H9 (cell line): ENCODE results near the gene TMEM233. TPM values are rescaled to one million over a fixed set of nuclear protein-coding genes. Genes with fewer than 3 reads are reported as not detected.
A peak's percentile ranks its signal among the peaks of the same experiment; 100 is the strongest.

Source experiments
- DNase-seq: peaks from one replicate; pipeline ENCODE4 v3.0.0-alpha.2; 2017
- H2AFZ ChIP-seq: one replicate; pipeline ENCODE4 v1.6.1; 2013; ENCODE audit warnings: mild to moderate bottlenecking, low read length, control low read depth, moderate library complexity
- H2AK5ac ChIP-seq: 2 replicates; pipeline ENCODE4 v1.6.1; 2013; ENCODE audit warnings: low read length, control low read depth, mixed read lengths; ENCODE audit not compliant: insufficient read length
- H2BK120ac ChIP-seq: one replicate; pipeline ENCODE4 v1.6.1; 2013; ENCODE audit warnings: low read depth, mild to moderate bottlenecking, low read length, control low read depth, inconsistent platforms; ENCODE audit not compliant: poor library complexity, severe bottlenecking
- H2BK12ac ChIP-seq: 2 replicates; pipeline ENCODE4 v1.6.1; 2013; ENCODE audit warnings: low read length, control low read depth, mixed read lengths, low read depth; ENCODE audit not compliant: insufficient read length
- H2BK15ac ChIP-seq: 2 replicates; pipeline ENCODE4 v1.6.1; 2013; ENCODE audit warnings: low read depth, low read length, control low read depth
- H2BK20ac ChIP-seq: one replicate; pipeline ENCODE4 v1.6.1; 2013; ENCODE audit warnings: low read depth, mild to moderate bottlenecking, low read length, control low read depth, inconsistent platforms; ENCODE audit not compliant: poor library complexity, severe bottlenecking
- H2BK5ac ChIP-seq: 2 replicates; pipeline ENCODE4 v1.6.1; 2013; ENCODE audit warnings: low read length, control low read depth, mixed read lengths; ENCODE audit not compliant: insufficient read length
- H3K14ac ChIP-seq: 2 replicates; pipeline ENCODE4 v1.6.1; 2013; ENCODE audit warnings: low read length, control low read depth; ENCODE audit not compliant: insufficient read depth
- H3K18ac ChIP-seq: 2 replicates; pipeline ENCODE4 v1.6.1; 2013; ENCODE audit warnings: low read depth, mild to moderate bottlenecking, mixed read lengths, low read length, control low read depth; ENCODE audit not compliant: insufficient read length
- H3K23ac ChIP-seq: 2 replicates; pipeline ENCODE4 v1.6.1; 2013; ENCODE audit warnings: low read length, control low read depth, mixed read lengths, low read depth; ENCODE audit not compliant: insufficient read length
- H3K23me2 ChIP-seq: 2 replicates; pipeline ENCODE4 v1.6.1; 2013; ENCODE audit warnings: low read depth, mild to moderate bottlenecking, mixed read lengths, low read length, control low read depth; ENCODE audit not compliant: insufficient read length, poor library complexity, severe bottlenecking
- H3K27ac ChIP-seq: 2 replicates; pipeline ENCODE4 v1.5.1; 2013; ENCODE audit warnings: low read length, control low read depth, mixed read lengths, low read depth; ENCODE audit not compliant: insufficient read length
- H3K27me3 ChIP-seq: 2 replicates; pipeline ENCODE4 v1.6.1; 2013; ENCODE audit warnings: low read length, control low read depth, inconsistent platforms; ENCODE audit not compliant: insufficient read depth
- H3K4ac ChIP-seq: 2 replicates; pipeline ENCODE4 v1.6.1; 2013; ENCODE audit warnings: low read depth, mild to moderate bottlenecking, control low read depth, inconsistent platforms, low read length, moderate library complexity
- H3K4me1 ChIP-seq: 2 replicates; pipeline ENCODE4 v1.6.1; 2013; ENCODE audit warnings: low read length, control low read depth, inconsistent platforms; ENCODE audit not compliant: insufficient read depth
- H3K4me2 ChIP-seq: 2 replicates; pipeline ENCODE4 v1.6.1; 2013; ENCODE audit warnings: low read length, control low read depth, mixed read lengths; ENCODE audit not compliant: insufficient read length, insufficient read depth
- H3K56ac ChIP-seq: 2 replicates; pipeline ENCODE4 v1.6.1; 2013; ENCODE audit warnings: low read depth, mild to moderate bottlenecking, mixed read lengths, low read length, control low read depth; ENCODE audit not compliant: insufficient read length
- H3K79me1 ChIP-seq: 2 replicates; pipeline ENCODE4 v1.6.1; 2013; ENCODE audit warnings: low read depth, mild to moderate bottlenecking, moderate library complexity, low read length, control low read depth, inconsistent platforms; ENCODE audit not compliant: insufficient read depth, poor library complexity, severe bottlenecking
- H3K79me2 ChIP-seq: 2 replicates; pipeline ENCODE4 v1.6.1; 2013; ENCODE audit warnings: low read length, control low read depth, inconsistent platforms; ENCODE audit not compliant: insufficient read depth
- H3K9ac ChIP-seq: 2 replicates; pipeline ENCODE4 v1.6.1; 2013; ENCODE audit warnings: low read length, control low read depth, mixed read lengths; ENCODE audit not compliant: insufficient read length; ENCODE audit errors: extremely low read depth
- H3K9me3 ChIP-seq: one replicate; pipeline ENCODE4 v1.6.1; 2013; ENCODE audit warnings: low read depth, low read length, inconsistent platforms; ENCODE audit not compliant: control insufficient read depth
- H3T11ph ChIP-seq: one replicate; pipeline ENCODE4 v1.6.1; 2013; ENCODE audit warnings: mild to moderate bottlenecking, low read length, control low read depth, inconsistent platforms
- H4K20me1 ChIP-seq: one replicate; pipeline ENCODE4 v1.6.1; 2013; ENCODE audit not compliant: control insufficient read depth, insufficient read length, insufficient read depth
- H4K5ac ChIP-seq: 2 replicates; pipeline ENCODE4 v1.6.1; 2013; ENCODE audit warnings: low read depth, mild to moderate bottlenecking, mixed read lengths, low read length, control low read depth; ENCODE audit not compliant: insufficient read length
- H4K8ac ChIP-seq: replicated peaks from 2 replicates; pipeline ENCODE4 v1.6.1; 2013; ENCODE audit warnings: low read length, control low read depth, mixed read lengths, low read depth; ENCODE audit not compliant: insufficient read length
- H4K91ac ChIP-seq: 2 replicates; pipeline ENCODE4 v1.6.1; 2013; ENCODE audit warnings: low read depth, mild to moderate bottlenecking, moderate library complexity, mixed read lengths, low read length, control low read depth; ENCODE audit not compliant: insufficient read length
- H3K27ac Mint-ChIP-seq, 3 experiments: 2 replicates in 2 of 3; 3 replicates in 1 of 3; pipeline ENCODE4 v1.8.0; 2020 to 2021; ENCODE audit warnings: mixed read lengths in 3 of 3, mild to moderate bottlenecking in 1 of 3, moderate library complexity in 1 of 3
- H3K27me3 Mint-ChIP-seq: 2 replicates; pipeline ENCODE4 v1.8.0; 2021; ENCODE audit warnings: low read depth, mild to moderate bottlenecking, moderate library complexity, mixed read lengths
- H3K36me3 Mint-ChIP-seq, 3 experiments: 2 replicates in 2 of 3; 3 replicates in 1 of 3; pipeline ENCODE4 v1.8.0; 2020 to 2021; ENCODE audit warnings: low read depth in 3 of 3, mixed read lengths in 3 of 3; ENCODE audit not compliant: insufficient read depth in 1 of 3
- H3K4me1 Mint-ChIP-seq, 2 experiments: 2 replicates each; pipeline ENCODE4 v1.8.0; 2020; ENCODE audit warnings: mixed read lengths in 2 of 2
- H3K4me3 Mint-ChIP-seq, 2 experiments: 2 replicates in 1 of 2; 3 replicates in 1 of 2; pipeline ENCODE4 v1.8.0; 2020 to 2021; ENCODE audit warnings: mild to moderate bottlenecking in 2 of 2, mixed read lengths in 2 of 2, moderate library complexity in 1 of 2
- H3K9me3 Mint-ChIP-seq, 2 experiments: 2 replicates in 1 of 2; 3 replicates in 1 of 2; pipeline ENCODE4 v1.8.0; 2020; ENCODE audit warnings: mild to moderate bottlenecking in 2 of 2, mixed read lengths in 2 of 2, moderate library complexity in 1 of 2
- CTCF ChIP-seq: fragments of 200-600 bp; sonication (generic); conservative IDR thresholded peaks from 3 replicates; pipeline ENCODE4 v1.8.0; 2021; ENCODE audit warnings: antibody characterized with exemption, mild to moderate bottlenecking
- WGBS: extraction: QIAGEN DNeasy Blood & Tissue Kit; methylation state at CpG from one replicate; pipeline ENCODE4 v1.1.7; 2013; ENCODE audit warnings: missing lambda C conversion rate, low lambda C conversion rate, mixed read lengths; ENCODE audit not compliant: insufficient read length; ENCODE audit errors: extremely low coverage; 5-methylcytosine and 5-hydroxymethylcytosine counted together
- total RNA-seq: library from RNA; stranded (reverse); gene quantifications from 2 replicates; pipeline ENCODE4 v1.2.1, GENCODE V29; 2021

TMEM233 gene
- total RNA-seq, 1 experiment from 2014 or later, result not detected

- Histone ChIP-seq H3K27me3 (no peaks in the 10 kb centered on the region), H3K4ac (no peak overlapping the region), H3K4me2 (no peak overlapping the region), H3K56ac (no peak overlapping the region), H3T11ph (no peak overlapping the region), H2BK12ac (no peak overlapping the region), H3K23me2 (no peaks in the 10 kb centered on the region), H4K8ac (no peak overlapping the region), H2AFZ (no peak overlapping the region), H3K14ac (no peak overlapping the region), H4K20me1 (no peaks in the 10 kb centered on the region), H4K5ac (no peak overlapping the region), H3K79me1 (no peaks in the 10 kb centered on the region), H3K4me1 (no peaks in the 10 kb centered on the region), H3K27ac (no peak overlapping the region), H3K18ac (no peak overlapping the region), H3K23ac (no peak overlapping the region), H3K79me2 (no peaks in the 10 kb centered on the region), H2BK120ac (no peak overlapping the region), H2BK15ac (no peak overlapping the region), H2BK5ac (no peak overlapping the region), H4K91ac (no peak overlapping the region), H2BK20ac (no peak overlapping the region), H2AK5ac (no peak overlapping the region), H3K9me3 (no peaks in the 10 kb centered on the region), H3K9ac (no peak overlapping the region)
- H3K27me3 Mint-ChIP-seq, result no peaks in the 10 kb centered on the region
- no peaks in the 10 kb centered on the region; a peak in 1 of 5 replicates for H3K9me3 Mint-ChIP-seq
- H3K4me1 Mint-ChIP-seq, result peaks cover 17 to 33% of the 10 kb centered on the region in 2 experiments
- no peak for DNase-seq
- peaks cover 45 to 79% (median 60%) of the 10 kb centered on the region in 3 experiments; a peak in 6 of 7 replicates for H3K36me3 Mint-ChIP-seq
- TF ChIP-seq CTCF, result no peak
- WGBS, result no CpG with 5 or more reads among the region's 10 CpGs
- H3K4me3 Mint-ChIP-seq, result no peak overlapping the region
- peak overlapping the region in 2 of 3 experiments; percentile 77 to 89; a peak in 4 of 7 replicates for H3K27ac Mint-ChIP-seq
Measured at GRCh38 chr12:119679490-119679889, 85.9 kb downstream of the TMEM233 start.
